Testis (tissue), 3 donors: ENCODE results near the gene WASF2. TPM values are rescaled to one million over a fixed set of nuclear protein-coding genes. Genes with fewer than 3 reads are reported as not detected.

Experiments
- DNase-seq: peaks from one replicate; pipeline ENCODE4 v3.0.0-alpha.2; 2019
- H3K27ac ChIP-seq, 2 donors: fragments of 200-600 bp; sonication (generic); one replicate each; pipeline ENCODE4 v1.5.1; 2019
- H3K27me3 ChIP-seq: fragments of 200-600 bp; sonication (generic); one replicate; pipeline ENCODE4 v1.5.1; 2019
- H3K36me3 ChIP-seq: fragments of 200-600 bp; sonication (generic); one replicate; pipeline ENCODE4 v1.5.1; 2017; ENCODE audit warnings: low read depth; ENCODE audit errors: missing control alignments
- H3K4me1 ChIP-seq: fragments of 200-600 bp; sonication (generic); one replicate; pipeline ENCODE4 v1.5.1; 2019
- H3K4me3 ChIP-seq, 2 donors: fragments of 200-600 bp; sonication (generic); one replicate each; pipeline ENCODE4 v1.5.1; 2017 to 2019
- H3K9me3 ChIP-seq: fragments of 200-600 bp; sonication (generic); one replicate; pipeline ENCODE4 v1.5.1; 2017
- POLR2A ChIP-seq: fragments of 450-650 bp; IDR thresholded peaks from one replicate; pipeline ENCODE4 v1.6.1; 2017; ENCODE audit warnings: antibody characterized with exemption, mild to moderate bottlenecking, moderate library complexity
- WGBS, 2 donors: methylation state at CpG; one replicate each; pipeline ENCODE4 v1.1.5; 2018; 5-methylcytosine and 5-hydroxymethylcytosine counted together
- intact Hi-C: fragments of 100-400 bp; cut with DNase I; formaldehyde crosslinking; loops from one replicate; pipeline ENCODE4 v1.15.1; 2023; ENCODE audit warnings: low total_unique reads
- polyA plus RNA-seq: library from polyadenylated mRNA; stranded (reverse); fragments of 350-450 nt; fragmentation: Illumina TruSeq; extraction: RNeasy Lipid Tissue Mini Kit (QIAGEN cat#74804); gene quantifications from one replicate; pipeline ENCODE4 v1.2.3, GENCODE V29; 2014; ENCODE audit warnings: low read depth, low replicate concordance; ENCODE audit not compliant: insufficient read depth
- total RNA-seq, 2 donors: library from RNA; depleted of rRNA; stranded (reverse); fragments of >200 nt; gene quantifications; one replicate each; pipeline ENCODE4 v1.2.3, GENCODE V29; 2016
- TF ChIP-seq, protein P1 (sequence below), 3 experiments: fragments of 450-650 bp in 2 of 3; fragments of 200-600 bp in 1 of 3; sonication (generic) in 1 of 3; IDR thresholded peaks; one replicate each; pipeline ENCODE4 v1.5.1; 2016 to 2019; ENCODE audit warnings: antibody characterized with exemption in 3 of 3, mild to moderate bottlenecking in 2 of 3, moderate library complexity in 1 of 3

Gene WASF2
- total and polyA plus RNA-seq, 3 donors from 2014 or later, result 57.8 to 128 (median 58.0) TPM

DNA sequence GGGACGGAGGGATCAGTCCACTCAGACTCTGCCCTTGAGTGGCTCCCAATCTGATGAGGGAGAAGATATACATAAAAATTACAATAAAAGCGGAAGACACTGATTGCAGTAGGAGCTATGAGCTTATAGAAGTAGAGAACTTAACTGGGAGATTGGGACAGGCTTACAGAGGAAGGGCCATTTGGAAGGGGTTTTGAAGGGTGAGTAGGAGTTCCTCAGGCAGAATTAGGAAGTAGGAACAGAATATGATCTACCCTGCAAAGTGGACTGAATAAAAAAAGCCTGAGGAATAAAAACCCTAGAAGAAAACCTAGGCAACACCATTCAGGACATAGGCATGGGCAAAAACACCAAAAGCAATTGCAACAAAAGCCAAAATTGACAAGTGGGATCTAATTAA lies 9.2 kb upstream of the WASF2 start:
- intact Hi-C loops, result no loop called here
- peaks cover 22% of the 10 kb centered on the region for H3K4me1 ChIP-seq
- WGBS, 2 donors, result 94 to 96% methylated on average over 2 of the region's 2 CpGs
- H3K27ac ChIP-seq, result no peak overlapping the region
- no peaks in the 10 kb centered on the region for H3K27me3 ChIP-seq
- no peak for DNase-seq
- TF ChIP-seq, protein P1, sequence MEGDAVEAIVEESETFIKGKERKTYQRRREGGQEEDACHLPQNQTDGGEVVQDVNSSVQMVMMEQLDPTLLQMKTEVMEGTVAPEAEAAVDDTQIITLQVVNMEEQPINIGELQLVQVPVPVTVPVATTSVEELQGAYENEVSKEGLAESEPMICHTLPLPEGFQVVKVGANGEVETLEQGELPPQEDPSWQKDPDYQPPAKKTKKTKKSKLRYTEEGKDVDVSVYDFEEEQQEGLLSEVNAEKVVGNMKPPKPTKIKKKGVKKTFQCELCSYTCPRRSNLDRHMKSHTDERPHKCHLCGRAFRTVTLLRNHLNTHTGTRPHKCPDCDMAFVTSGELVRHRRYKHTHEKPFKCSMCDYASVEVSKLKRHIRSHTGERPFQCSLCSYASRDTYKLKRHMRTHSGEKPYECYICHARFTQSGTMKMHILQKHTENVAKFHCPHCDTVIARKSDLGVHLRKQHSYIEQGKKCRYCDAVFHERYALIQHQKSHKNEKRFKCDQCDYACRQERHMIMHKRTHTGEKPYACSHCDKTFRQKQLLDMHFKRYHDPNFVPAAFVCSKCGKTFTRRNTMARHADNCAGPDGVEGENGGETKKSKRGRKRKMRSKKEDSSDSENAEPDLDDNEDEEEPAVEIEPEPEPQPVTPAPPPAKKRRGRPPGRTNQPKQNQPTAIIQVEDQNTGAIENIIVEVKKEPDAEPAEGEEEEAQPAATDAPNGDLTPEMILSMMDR (IDR thresholded peaks at IDR 0.05), result no peak
- no peak for TF ChIP-seq POLR2A
- H3K36me3 ChIP-seq, result no peaks in the 10 kb centered on the region
- H3K9me3 ChIP-seq, result no peaks in the 10 kb centered on the region
- H3K4me3 ChIP-seq, result no peak overlapping the region

DNA sequence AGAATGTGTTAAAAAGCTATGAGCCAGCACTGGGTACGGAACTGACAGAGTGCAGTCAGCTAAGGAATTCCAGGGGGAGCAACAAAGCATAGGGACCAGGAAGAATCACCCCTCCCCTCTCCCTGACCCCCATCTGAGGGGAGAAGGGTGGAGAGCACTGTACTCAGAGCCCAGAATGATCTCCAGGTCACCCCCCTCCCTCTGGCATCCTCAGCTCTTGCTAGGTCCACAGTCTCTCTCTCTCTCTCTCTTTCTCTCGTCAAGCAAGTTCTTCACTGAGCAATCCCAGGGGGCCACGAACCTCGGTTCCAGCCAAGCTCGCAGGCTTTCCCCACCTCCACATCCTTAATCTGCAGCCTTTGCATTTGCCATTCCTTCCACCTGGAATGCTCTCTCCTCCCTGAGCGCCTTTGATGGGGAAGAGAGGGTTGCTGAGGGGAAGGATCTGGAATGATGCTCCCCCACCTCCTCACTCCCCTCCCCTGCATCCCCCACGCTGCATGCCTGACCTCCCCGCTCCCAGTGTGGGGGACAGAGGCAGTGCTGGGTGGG lies 6.7 kb upstream of the WASF2 start:
- Histone ChIP-seq H3K9me3 (no peaks in the 10 kb centered on the region), H3K27ac (peak overlapping the region in 1 of 2 donors; percentile 50), H3K4me3 (no peak overlapping the region), H3K36me3 (no peaks in the 10 kb centered on the region), H3K27me3 (no peaks in the 10 kb centered on the region), H3K4me1 (peaks cover 20% of the 10 kb centered on the region)
- DNase-seq, result peak; percentile 54
- TF ChIP-seq, protein P1 (IDR thresholded peaks at IDR 0.05), result no peak
- TF ChIP-seq POLR2A, result no peak
- 27 to 35% methylated on average over 8 of the region's 8 CpGs for WGBS, 2 donors
- intact Hi-C loops, result no loop called here

DNA sequence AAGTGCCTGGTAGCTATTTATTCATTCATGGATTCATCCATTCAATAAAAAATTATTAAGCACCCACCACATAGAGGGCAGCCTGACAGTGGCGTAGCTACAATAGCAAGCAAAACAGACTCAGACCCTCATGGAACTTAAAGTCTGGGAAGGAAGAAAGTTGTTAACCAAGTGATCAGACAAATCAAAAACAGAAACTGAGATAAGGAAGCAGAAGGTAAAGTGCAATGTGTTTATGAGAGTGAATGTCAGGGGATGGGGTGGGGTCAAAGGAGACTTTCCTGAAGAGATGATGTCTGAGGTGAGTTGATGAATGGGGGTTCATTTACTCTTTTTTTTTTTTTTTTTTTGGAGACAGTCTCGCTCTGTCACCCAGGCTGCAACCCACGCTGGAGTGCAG lies 2.8 kb upstream of the WASF2 start:
- no peaks in the 10 kb centered on the region for H3K9me3 ChIP-seq
- no peak for TF ChIP-seq POLR2A
- TF ChIP-seq, protein P1 (IDR thresholded peaks at IDR 0.05), result no peak
- H3K4me3 ChIP-seq, result no peak overlapping the region
- H3K27ac ChIP-seq, result peak overlapping the region; percentile 100
- H3K27me3 ChIP-seq, result no peaks in the 10 kb centered on the region
- intact Hi-C loops, result no loop called here
- no peak for DNase-seq
- WGBS, 2 donors, result 90 to 95% methylated on average over 3 of the region's 3 CpGs
- H3K36me3 ChIP-seq, result no peaks in the 10 kb centered on the region
- peaks cover 42% of the 10 kb centered on the region for H3K4me1 ChIP-seq

DNA sequence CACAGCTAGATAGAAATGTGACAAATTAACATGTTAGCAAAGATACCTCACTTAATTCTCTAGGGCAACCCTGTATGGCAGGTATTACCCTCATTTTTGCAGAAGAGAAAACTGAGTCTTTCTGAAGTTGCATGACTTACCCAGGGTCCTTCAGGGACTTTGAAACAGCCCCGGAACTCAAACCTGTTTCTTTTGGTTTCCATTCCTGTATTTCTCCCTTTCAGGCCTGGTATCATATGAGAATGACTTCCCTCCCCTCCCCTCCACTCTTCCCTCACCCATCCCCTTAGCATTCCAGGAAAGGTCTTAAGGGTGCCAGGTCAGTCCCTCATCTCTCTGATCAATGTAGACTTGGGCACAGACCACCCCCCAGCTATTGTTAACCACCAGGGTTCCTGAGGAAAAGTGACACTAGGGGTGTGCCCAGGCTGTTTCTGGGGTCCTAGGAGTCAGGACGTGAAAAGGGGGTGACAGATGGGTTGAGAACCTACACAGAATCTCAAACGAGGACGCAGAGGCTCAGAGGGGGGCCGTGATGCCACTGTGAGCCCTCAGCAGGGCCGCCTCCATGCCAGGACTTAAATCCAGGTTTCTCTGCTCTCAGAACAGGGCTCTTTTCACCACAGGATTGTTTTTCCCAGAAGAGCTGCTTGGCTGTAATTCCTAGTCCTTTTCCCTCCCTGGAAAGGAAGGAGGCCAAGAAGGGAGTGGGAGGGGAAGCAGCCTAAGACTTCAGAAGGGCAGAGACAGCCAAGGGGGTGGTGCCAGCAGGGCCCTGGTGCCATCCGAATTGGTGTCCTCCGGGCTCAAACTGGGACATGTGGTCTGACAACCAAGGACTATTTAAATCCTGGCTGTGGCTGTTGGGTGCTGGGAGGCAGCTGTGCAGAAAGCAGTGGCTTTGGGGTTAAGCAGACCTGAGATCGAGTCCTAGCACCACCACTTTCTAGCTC lies 2.1 kb upstream of the WASF2 start:
- no peak overlapping the region for H3K4me3 ChIP-seq
- intact Hi-C loops, result no loop called here
- WGBS, 2 donors, result 32 to 47% methylated on average over 9 of the region's 9 CpGs
- peaks cover 40% of the 10 kb centered on the region for H3K4me1 ChIP-seq
- peak; percentile 63 for DNase-seq
- peak overlapping the region; percentile 100 for H3K27ac ChIP-seq
- no peaks in the 10 kb centered on the region for H3K27me3 ChIP-seq
- no peaks in the 10 kb centered on the region for H3K36me3 ChIP-seq
- TF ChIP-seq, protein P1 (IDR thresholded peaks at IDR 0.05), result no peak
- no peak for TF ChIP-seq POLR2A
- no peaks in the 10 kb centered on the region for H3K9me3 ChIP-seq
